Astrocyte of the cerebellum (primary cell): ENCODE data around the gene COL6A2.

Source experiments
- DNase-seq: peaks from one replicate; pipeline ENCODE4 v3.0.0-alpha.2; 2011; ENCODE audit warnings: low read depth
- H3K4me3 ChIP-seq: 2 replicates; pipeline ENCODE4 v1.5.1; 2011; ENCODE audit warnings: mild to moderate bottlenecking, low read depth, low read length, moderate library complexity
- in situ Hi-C: cut with HindIII; loops from 2 replicates; pipeline ENCODE4 v1.10.0; 2017; ENCODE audit warnings: low sequenced_read_pairs
- TF ChIP-seq, protein P1 (sequence below): IDR thresholded peaks from 2 replicates; pipeline ENCODE4 v1.5.1; 2012; ENCODE audit warnings: low read length, low read depth, moderate library complexity, mild to moderate bottlenecking; ENCODE audit errors: missing control alignments

COL6A2 gene

GRCh38 chr21:46129846-46130651 lies 32.1 kb downstream of the COL6A2 start:
- no peak overlapping the region for H3K4me3 ChIP-seq
- DNase-seq = no peak
- in situ Hi-C loops = no loop called here
- TF ChIP-seq, protein P1, sequence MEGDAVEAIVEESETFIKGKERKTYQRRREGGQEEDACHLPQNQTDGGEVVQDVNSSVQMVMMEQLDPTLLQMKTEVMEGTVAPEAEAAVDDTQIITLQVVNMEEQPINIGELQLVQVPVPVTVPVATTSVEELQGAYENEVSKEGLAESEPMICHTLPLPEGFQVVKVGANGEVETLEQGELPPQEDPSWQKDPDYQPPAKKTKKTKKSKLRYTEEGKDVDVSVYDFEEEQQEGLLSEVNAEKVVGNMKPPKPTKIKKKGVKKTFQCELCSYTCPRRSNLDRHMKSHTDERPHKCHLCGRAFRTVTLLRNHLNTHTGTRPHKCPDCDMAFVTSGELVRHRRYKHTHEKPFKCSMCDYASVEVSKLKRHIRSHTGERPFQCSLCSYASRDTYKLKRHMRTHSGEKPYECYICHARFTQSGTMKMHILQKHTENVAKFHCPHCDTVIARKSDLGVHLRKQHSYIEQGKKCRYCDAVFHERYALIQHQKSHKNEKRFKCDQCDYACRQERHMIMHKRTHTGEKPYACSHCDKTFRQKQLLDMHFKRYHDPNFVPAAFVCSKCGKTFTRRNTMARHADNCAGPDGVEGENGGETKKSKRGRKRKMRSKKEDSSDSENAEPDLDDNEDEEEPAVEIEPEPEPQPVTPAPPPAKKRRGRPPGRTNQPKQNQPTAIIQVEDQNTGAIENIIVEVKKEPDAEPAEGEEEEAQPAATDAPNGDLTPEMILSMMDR = no peak

GRCh38 chr21:46130831-46131587 lies 33.1 kb downstream of the COL6A2 start:
- no peak for DNase-seq
- TF ChIP-seq, protein P1 = no peak
- H3K4me3 ChIP-seq = no peak overlapping the region
- in situ Hi-C loops = no loop called here

DNA sequence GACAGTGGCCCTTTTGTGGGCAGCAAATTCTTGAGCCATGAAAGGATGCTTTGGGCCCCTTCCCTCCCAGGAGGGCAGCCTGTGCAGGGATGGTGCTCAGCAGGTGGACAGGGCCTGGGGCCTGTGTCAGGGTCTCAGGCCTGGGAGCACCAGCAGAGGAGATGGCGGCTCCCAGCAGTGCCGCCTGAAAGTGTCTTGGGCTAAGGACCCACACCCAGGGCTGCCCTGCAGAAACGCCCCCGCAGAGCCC lies 33.6 kb downstream of the COL6A2 start:
- no peak for DNase-seq
- no peak overlapping the region for H3K4me3 ChIP-seq
- in situ Hi-C loops = no loop called here
- TF ChIP-seq, protein P1 = no peak

DNA sequence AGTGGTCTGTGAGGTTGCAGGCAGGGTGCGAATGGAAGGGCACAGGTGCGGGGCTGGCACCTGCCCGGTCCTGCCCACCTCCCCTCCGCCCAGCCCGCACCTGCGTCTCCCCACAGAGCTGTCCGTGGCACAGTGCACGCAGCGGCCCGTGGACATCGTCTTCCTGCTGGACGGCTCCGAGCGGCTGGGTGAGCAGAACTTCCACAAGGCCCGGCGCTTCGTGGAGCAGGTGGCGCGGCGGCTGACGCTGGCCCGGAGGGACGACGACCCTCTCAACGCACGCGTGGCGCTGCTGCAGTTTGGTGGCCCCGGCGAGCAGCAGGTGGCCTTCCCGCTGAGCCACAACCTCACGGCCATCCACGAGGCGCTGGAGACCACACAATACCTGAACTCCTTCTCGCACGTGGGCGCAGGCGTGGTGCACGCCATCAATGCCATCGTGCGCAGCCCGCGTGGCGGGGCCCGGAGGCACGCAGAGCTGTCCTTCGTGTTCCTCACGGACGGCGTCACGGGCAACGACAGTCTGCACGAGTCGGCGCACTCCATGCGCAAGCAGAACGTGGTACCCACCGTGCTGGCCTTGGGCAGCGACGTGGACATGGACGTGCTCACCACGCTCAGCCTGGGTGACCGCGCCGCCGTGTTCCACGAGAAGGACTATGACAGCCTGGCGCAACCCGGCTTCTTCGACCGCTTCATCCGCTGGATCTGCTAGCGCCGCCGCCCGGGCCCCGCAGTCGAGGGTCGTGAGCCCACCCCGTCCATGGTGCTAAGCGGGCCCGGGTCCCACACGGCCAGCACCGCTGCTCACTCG lies 34.1 kb downstream of the COL6A2 start:
- no peak overlapping the region for H3K4me3 ChIP-seq
- TF ChIP-seq, protein P1 = no peak
- in situ Hi-C loops = no loop called here
- no peak for DNase-seq

GRCh38 chr21:46135782-46136395 lies 38.0 kb downstream of the COL6A2 start:
- in situ Hi-C loops = no loop called here
- no peak overlapping the region for H3K4me3 ChIP-seq
- TF ChIP-seq, protein P1 = no peak
- no peak for DNase-seq

DNA sequence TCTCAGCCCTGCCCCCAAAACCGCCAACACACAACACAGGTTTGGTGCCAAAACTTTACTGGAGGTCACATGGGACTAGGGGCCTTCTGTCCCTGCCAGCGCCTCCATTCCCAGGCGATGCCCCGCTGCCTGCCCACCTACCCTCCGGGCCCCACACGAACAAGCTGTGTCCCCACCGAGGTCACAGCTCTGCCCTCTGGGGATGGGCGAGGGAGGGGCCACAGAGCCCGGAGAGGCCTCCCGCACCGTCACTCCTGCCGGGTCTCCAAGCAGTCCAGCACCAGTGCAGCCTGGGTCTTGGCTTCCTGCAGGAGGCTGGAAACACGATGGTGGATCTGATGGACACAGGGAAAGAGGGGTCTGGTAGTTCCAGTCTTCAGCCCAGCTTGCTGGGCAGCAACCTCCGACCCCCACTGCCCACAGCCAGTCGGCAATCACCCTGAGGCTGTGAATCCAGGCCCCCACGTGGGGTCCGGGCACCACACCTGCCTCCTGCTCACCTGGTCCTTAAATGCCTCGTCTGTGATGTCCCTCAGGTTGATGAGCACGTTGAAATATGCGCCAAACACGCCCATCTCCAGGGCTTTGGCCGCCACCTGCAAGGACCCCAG lies 38.9 kb downstream of the COL6A2 start:
- TF ChIP-seq, protein P1 = no peak
- in situ Hi-C loops = no loop called here
- no peak for DNase-seq
- no peak overlapping the region for H3K4me3 ChIP-seq
